ENCODE data around the gene NT5DC1.

Gene NT5DC1

DNA sequence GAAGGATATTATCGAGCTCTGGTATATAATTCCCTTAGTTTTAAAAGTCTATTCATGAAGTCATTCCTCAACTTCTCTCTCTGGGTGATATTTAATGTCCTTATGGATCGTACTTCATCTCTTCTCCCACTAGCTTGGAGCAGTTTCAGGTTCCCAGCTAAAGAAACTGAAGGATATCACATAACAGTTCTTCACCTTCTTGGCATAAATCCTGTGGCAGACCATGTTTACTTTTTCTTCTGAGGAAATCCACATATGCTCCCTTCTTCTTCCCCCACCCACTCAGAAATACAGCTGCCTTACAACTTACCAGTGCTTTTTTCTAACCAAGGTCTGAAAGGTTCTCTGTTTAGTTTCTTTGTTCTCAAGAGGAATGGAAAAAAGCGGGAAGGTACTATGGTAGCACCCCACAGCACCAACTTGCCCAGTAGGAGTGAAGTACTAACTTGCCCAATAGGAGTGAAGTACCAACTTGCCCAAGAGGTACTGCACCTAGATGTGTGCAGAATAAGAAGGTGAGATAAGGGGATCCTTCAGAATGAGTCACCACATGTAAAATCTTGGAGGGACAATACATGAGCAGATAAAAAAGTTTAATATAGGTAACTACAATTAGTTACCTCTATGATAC lies 100.1 kb downstream of the NT5DC1 start:
- DNase-seq = no peak

DNA sequence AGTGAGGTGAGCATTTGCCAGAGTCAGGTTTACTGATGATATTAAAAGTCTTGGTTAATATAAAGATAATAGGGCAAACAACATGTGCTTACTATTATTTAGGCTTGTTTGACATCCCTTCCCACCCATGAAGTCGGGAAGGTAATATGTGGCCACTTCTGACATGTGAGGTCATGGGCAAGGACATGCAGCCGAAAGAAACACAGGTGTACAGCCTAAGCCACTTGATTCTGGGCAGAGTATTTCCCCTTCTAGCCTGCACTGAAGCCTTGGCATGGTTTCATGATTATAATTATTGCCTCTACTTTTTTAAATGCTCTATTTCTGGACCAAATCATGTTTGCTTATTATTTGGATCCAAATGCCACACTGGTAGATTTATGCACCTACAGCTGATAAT lies 100.9 kb downstream of the NT5DC1 start:
- DNase-seq = no peak

DNA sequence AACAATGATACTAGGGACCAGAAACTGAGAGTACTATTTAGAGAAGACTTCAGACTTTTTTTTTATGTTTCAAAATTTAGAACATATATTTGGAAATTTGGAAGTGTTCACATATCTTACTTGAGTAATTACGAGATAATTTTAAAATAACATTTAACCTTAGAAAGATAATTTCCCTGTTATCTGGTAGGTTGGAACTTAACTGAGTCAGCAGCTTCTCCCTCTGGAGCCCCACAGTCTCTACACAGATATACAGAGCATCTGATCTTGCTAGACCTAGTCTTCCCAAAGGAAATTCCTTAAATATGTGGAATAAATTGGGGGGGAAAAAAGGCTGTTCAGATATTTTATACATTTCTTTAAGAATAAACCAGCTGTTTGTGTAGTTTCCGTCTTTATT lies 104.6 kb downstream of the NT5DC1 start:
- no peak for DNase-seq

DNA sequence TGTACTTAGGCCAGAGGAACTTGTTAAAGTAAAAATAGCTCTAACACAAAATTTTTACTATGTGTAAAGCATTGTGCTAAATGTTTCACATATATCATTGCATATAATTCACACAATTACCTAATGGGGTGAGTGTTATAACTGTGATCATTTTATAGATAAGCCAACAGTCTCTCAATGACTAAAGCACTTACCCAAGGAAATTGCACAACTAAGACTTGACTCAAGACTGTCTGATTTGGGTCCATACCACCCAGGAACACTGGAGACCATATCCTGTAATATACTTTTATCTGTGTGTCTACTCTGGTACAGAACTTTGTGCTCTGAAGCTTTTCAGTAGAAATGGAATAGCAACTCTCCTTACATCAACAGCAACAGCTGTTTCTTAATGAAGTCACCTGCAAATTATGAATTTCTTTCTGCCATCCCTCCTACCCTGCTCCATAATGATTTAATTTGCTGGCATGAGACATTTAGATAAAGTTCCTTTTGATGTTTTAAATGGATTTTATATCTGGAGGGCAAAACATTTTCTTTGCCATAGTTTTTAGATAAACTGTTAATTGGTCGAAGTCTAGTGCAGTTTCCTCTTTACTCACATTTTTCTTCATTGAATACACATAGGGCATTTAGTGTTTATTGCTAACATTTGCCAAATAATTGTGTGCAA lies 105.7 kb downstream of the NT5DC1 start:
- no peak for DNase-seq

DNA sequence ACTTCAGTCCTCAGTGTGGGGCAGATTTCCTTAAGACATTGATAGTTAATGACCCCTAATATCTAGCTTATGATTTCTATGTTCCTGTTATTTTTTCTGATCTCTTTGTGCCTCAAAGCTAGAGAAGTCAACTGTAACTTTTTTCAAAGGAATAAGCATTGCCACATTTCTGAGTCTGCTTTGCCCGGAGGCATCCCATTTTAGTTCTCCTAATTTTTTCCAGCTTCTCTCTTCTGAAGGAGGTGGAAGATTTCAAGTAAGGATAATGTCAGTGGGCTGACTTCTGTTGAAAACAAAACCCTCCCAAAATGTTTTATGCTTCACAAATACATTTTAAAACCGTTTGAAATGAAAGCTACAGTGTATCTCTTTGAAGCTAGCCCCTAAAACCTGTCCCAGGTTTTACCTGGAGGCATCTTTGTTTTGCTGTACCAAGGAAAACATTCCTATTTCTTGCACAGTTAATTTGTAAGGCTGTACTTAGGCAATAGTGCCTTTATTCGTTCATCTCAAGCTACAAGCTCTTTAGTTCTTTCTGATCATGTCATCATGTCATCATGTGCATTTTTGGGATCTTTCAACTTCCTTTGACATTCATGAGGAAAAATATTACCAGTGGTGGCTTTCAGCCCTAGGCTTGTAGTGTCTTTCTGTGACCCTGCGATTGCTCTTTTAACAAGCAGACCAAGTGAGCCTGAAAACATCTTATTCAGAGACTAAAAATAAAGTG lies 107.6 kb downstream of the NT5DC1 start:
- DNase-seq = no peak

DNA sequence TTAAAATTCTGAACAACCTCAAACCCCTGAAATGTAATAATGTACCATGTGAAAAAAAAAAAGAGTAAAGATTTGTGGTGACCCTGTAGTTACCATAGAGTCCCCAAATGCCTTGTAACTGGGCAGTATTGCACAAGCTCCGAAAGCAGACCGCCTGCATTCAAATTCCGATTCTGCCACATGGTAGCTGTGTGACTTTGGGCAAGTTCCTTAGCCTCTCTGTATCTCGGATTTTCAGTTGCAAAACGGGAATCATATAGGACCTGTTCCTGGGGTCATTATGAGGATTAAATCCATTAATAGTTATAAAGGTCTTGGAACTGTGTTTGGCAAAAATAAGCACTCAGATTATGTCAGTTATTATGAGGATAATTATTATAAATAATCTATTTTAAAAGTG lies 109.7 kb downstream of the NT5DC1 start:
- DNase-seq = no peak

DNA sequence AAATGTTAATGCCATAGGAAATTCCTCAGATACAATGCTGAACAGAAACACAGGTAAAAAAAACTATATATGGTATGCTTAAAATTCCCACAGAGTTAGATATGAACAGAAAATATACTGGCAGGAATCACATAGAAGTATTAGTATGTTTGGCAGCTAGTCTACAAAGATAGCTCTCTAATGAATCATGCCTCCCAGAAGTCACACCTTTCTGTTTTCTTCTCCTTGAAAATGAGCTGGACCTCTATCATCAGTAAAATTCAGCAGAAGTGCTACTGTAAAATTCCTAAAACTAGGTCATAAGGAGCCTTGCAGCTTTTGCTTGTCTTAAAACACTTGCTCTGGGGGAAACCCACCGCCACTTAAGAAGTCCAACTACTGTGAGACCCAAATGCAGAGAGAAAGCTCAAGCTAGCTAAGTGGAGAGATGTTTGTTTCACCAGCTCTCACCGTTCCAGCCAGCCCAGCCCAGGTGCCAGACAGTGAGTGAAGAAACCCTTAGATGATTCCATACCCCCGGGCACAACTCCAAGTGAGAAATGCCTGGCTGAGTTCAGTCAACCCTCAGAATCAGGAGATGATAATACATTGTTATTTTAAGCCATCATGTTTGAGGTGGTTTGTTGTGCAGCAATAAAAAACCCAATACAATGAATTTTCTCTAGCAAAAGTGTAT lies 110.2 kb downstream of the NT5DC1 start:
- no peak for DNase-seq

DNA sequence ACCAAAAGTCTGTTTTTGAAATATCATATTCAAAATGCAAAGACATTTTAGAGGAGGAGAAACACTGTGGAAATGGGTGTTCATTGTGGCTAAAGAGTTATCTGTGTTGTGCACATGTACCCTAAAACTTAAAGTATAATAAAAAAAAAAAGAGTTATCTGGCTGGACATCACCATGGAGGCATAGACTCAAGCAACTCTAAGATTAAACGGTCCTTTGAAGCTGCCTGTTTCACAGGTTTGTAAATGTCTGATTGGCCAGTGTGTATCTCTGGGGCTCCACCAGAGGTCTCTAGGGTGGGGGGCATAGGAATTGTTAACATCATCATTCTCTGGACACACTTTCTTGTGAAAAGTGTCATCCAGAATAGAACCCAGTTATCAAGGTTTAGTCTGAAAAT lies 114.0 kb downstream of the NT5DC1 start:
- DNase-seq = no peak

DNA sequence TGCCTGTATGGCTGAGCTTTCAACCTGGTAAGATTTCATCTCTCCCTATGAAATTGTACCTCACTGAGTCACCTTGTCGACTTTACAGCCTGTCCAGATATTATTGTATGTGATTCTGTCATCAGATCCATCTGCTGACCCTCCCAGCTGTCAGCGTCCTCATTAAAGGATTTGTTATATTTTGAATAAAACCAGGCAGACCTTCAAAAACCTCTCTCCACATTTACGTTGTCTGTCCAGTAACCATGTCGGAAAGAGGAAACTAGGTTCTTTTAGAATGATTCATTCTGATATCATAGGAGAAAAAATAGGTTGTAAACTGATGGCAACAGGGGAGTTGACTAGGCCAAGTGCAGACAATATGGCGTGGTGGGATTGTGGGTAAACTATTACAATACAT lies 114.8 kb downstream of the NT5DC1 start:
- DNase-seq = no peak

DNA sequence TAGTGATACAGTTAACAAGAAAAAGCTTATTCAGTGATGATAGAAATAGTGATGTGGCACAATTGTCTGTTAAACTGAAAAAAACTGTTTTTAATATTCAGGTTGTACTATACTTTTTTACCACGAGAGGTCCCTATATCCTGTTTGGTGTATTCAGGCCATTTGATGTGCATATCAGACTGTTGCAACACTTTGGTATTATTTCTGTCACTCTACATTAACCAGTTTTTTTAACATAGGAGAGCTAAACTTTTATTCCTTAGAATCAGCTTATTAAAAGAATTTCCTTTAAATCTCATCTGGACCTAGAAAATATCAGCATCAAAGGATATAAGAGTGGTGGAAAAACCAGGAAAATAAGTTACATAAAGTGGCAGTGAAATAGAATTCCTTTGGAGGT lies 116.4 kb downstream of the NT5DC1 start:
- DNase-seq = no peak

DNA sequence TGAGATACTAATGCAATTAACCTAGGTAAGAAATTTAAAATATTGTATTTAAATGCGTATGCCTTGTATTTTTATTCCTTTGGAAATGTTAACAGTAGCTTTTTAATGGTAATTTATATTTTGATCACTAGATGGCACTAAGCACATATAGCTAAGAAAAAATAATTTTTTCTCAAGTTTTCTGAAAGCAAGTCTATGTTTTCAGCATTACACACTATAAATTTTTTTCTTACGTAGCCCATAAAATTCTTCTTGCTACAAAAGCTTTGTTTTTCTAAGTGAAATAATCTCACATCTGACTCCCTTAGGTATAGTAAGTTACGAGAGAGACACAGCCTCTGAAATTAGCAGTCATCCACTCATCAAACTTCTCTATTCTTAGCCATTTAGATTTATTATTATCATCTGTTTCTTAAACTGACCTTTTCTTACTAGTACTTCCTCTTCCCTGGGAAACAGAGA lies 117.5 kb downstream of the NT5DC1 start:
- DNase-seq = no peak

DNA sequence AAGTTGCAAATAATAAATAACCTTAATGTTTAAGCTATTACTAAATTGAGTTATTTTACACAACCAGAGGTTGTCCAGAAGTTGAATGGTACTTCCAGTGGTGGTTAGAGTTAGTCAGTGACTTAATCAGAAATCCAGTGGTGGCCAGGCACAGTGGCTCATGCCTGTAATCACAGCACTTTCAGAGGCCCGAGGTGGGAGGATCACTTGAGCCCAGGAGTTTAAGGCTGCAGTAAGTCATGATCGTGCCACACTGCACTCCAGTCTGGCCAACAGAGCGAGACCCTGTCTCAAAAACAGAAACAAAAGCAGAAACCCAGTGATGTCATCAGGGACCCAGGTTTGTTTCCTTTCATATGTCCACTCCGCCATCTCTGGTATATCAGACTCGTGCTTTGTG lies 118.2 kb downstream of the NT5DC1 start:
- DNase-seq = no peak

DNA sequence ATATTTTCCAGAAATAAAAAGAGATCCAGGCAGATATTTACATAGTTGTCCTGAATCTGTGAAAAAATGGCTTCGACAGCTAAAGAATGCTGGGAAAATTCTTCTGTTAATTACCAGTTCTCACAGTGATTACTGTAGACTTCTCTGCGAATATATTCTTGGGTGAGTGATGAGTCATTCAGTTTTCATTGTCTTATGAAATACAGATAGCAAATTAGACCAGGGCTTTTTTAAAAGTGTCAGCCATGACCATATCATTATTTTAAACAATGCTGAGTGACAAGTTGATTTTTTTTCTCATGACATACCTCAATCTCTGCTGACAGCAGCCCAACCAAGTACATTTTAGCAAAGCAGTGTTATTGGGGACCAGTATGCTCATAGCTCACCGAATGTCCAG lies 120.4 kb downstream of the NT5DC1 start:
- DNase-seq = no peak

DNA sequence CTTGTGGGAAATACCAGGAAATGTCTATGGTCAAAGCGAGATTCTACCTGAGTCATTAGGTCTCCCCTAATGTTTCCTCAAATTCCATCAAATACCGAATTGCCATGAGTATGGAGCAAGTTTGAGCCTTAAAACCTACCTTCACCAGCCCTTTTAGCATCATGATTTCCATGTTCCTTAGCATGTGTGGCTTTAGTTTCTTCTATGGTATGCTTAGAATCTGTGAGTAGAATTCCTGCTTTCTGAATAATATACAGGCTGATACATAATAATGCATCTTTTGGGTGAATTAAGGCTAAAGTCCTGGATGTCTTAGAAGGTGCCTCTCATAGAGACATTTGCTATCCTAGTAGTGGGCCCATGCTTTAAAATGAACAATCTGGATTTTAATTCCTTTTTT lies 121.3 kb downstream of the NT5DC1 start:
- no peak for DNase-seq

DNA sequence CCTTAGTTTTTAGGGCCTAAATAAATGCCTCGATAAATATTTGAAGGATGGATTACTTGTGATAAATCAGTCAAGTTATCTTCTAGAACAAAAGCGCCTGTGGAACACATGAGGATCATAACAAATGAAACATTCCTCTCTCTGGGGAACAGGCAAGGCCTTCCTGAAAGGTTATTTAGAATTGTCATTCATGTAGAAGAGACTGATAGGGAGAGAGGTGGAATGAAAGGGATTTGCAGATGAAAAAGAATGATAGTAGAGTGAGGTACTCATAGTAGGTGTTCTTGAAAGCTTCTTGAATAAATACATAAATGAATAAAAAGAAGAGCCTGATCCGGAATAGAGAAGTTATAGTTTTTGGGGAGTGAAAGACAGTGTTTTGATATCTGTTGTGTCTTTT lies 122.7 kb downstream of the NT5DC1 start:
- no peak for DNase-seq

DNA sequence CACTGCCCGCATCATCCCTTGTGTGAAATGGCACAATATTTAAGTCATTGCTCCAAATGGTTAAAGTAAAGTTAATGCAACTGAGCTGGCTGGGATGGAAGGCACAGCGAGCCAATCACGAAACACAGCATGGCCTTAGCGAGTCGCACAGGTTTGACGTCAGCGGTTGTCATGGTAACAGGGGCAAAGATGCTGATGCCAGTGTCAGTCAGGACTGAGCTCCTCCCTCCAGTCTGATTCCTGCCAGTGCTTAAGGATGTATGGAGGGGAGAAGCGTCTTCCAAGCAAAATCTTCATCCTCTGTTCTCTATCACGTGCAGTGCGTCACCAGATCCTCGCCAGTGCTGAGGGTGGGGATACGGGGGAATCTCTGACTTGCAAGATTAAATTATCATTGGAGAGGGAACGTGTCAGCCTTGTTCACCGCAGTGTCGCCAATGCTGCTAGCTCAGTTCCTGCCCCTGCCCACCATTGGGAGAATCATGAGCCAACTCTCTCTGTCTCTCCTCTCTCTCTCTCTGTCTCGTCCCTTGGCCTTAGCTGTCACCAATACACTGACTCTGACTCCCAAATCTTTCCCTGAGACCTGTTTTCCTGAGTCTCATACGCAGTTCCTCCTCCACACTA lies 128.7 kb downstream of the NT5DC1 start:
- DNase-seq = no peak

DNA sequence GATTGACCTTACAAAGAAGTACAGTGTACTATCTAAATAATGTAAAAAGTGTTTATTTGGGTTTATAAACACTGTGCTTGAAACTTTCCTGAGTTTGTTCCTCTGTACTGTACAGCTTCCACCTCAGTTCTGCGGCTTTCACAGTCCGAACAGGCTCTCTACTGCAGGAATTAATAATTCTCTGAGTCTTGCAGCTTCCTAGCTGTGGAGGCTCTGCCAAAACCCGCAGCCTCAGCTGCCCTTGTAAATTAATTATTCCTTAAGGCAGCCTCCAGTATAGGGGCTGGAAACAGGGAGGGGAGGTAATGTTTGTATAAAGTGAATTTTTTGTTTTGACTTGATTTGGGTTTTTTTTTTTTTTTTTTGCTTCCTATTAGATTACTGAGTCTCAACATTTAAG lies 134.0 kb downstream of the NT5DC1 start:
- no peak for DNase-seq

DNA sequence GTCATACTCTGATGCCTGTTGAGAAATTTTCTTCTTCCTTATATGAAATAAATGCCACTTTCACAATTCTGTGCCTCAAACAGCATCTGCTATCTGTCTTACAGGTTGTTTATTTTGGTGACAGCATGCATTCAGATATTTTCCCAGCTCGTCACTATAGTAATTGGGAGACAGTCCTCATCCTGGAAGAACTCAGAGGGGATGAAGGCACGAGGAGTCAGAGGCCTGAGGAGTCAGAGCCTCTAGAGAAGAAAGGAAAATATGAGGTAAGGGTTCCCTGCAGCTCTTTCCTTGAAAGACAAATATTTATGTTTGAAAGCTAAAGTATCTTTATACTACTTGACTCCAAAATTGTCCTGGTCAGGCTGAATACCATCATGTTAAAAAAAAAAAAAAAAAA lies 137.4 kb downstream of the NT5DC1 start:
- DNase-seq = no peak

DNA sequence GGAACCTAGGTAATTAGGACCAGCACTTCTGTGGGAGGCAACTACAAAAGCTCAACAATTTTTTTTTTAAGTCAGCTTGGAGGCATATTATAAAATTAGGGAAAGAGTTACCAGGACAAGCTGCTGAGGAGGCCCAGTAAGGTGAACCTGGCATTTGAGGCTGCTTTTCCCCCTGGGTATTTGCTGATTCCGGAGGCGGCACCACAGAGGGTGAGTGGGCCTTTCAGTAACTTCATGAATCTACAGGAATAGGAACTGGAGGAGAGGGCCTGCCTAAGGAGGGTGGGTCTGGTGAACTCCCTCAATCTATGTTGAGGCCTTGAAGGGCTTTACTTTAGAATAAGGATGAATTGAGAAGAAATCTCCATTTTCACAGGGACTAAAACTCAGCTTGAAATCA lies 138.6 kb downstream of the NT5DC1 start:
- DNase-seq = no peak

DNA sequence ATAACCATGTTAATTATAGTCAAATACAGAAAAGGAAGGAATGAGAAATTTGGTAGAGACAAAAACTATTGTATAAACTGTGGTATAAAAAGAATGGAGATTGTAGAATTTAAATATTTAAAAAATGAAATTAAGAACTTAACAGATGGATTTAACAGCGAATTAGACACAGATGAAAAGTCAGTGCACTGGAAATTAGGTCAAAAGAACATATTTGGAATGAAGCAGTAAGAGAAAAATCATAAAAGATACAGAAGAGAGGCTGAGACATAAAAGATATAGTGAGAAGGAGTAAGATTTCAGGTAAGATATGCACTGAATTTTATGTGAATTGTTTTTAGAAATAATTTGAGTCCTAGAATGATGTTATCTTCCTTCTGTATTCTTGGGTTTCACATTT lies 139.2 kb downstream of the NT5DC1 start:
- no peak for DNase-seq

DNA sequence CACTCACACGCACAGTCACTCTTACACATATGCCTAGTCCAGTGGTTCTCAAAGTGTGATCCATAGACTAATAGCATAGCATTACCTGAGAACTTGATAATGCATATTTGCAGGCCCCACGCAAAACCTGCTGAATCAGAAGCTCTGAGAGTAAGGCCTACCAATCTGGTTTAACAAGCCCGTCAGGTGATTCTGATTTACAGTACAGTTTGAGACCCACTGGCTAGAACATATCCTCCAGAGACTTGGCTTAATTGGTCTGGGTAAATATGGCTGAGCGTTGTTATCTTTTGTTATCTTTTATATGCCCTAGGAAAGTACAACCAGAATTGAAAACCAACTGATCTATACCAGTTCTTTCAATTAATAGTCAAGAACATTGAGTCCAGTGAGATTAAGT lies 143.6 kb downstream of the NT5DC1 start:
- no peak for DNase-seq

DNA sequence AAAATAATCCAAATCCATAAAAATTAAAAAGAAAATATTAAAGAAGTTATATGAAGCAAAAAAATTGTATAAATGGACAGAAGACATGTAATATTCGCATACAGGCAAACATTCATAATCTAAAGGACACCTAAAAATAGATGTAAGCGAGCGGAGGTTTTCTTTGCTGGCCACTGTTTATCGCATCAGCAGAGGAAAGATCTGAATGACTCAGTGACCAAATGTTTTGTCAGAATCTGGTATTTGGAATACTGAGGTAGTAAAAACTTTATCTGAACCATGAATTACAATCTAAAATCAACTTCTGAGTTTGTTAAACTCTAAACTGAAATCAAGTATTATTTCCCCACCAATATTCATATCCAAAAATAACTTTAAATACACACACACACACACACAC lies 145.4 kb downstream of the NT5DC1 start:
- DNase-seq = no peak

DNA sequence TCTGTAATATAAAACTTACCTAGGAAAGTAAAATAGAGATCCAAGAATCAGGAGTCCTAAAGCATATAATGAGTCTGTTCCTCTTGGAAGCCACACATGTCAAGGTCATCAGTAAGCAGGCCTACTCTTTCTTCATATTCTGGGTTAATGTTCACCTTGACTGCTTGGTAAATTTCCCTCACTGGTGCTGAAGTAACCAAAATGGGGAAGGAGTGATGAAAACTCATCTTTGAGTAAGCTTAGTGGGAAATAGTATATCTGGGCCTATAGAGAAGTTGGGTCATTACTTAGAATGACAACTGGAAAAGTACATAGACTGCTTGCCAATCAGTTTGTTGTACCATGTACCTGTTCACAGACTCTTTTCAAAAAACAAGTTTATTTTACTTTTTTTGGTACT lies 146.6 kb downstream of the NT5DC1 start:
- no peak for DNase-seq
